Neuron (in vitro differentiated cells): Measurements from ENCODE around the gene MPHOSPH9.
"Not testable (repeated sequence)": the region's sequence is repeated elsewhere in the genome, so short reads cannot be mapped to it uniquely, and the experiment has no call there.

Experiments
- H2AFZ ChIP-seq: one replicate; pipeline ENCODE4 v1.6.1; 2013; ENCODE audit warnings: low read depth, mild to moderate bottlenecking, inconsistent platforms, low read length, moderate library complexity
- H3K27me3 ChIP-seq: one replicate; pipeline ENCODE4 v1.6.1; 2013; ENCODE audit warnings: low read length; ENCODE audit not compliant: insufficient read depth
- H3K36me3 ChIP-seq: one replicate; pipeline ENCODE4 v1.6.1; 2013; ENCODE audit warnings: low read length; ENCODE audit not compliant: insufficient read depth
- H3K4me1 ChIP-seq: one replicate; pipeline ENCODE4 v1.6.1; 2013; ENCODE audit warnings: low read length; ENCODE audit not compliant: insufficient read depth
- H3K4me3 ChIP-seq: 2 replicates; pipeline ENCODE4 v1.5.1; 2013; ENCODE audit warnings: mild to moderate bottlenecking, low read length, moderate library complexity
- H3K9me3 ChIP-seq: one replicate; pipeline ENCODE4 v1.6.1; 2013; ENCODE audit warnings: low read length

The MPHOSPH9 gene

DNA sequence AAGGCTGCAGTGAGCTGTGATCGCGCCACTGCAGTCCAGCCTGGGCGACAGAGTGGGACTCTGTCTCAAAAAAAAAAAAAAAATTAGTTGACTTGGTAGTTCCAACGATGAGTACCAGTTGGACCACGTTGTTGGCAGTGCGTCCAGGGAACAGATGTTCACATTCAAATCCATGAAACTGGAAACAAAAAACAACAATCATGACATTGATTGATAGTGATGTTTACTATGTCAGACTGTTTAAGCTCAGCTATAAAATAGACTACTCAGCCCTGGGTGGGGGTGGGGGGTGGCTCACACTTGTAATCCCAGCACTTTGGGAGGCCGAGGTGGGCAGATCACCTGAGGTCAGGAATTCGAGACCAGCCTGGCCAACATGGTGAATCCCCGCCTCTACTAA lies 19.4 kb upstream of the MPHOSPH9 start:
- peaks cover 38% of the 10 kb centered on the region for H3K36me3 ChIP-seq
- H2AFZ ChIP-seq, H3K9me3 ChIP-seq, H3K4me3 ChIP-seq, H3K27me3 ChIP-seq, H3K4me1 ChIP-seq: not testable (repeated sequence)

GRCh38 chr12:123251403-123252076 lies 18.6 kb upstream of the MPHOSPH9 start:
- H3K4me3 ChIP-seq = no peak overlapping the region
- H3K27me3 ChIP-seq = no peaks in the 10 kb centered on the region
- H3K36me3 ChIP-seq = peaks cover 32% of the 10 kb centered on the region
- H2AFZ ChIP-seq = no peak overlapping the region
- peaks cover 8% of the 10 kb centered on the region for H3K9me3 ChIP-seq
- no peaks in the 10 kb centered on the region for H3K4me1 ChIP-seq

- no peaks in the 10 kb centered on the region for H3K4me1 ChIP-seq
- H3K4me3 ChIP-seq = no peak overlapping the region
- no peaks in the 10 kb centered on the region for H3K27me3 ChIP-seq
- H3K9me3 ChIP-seq = peaks cover 10% of the 10 kb centered on the region
- H2AFZ ChIP-seq = no peak overlapping the region
- peaks cover 25% of the 10 kb centered on the region for H3K36me3 ChIP-seq
Measured at GRCh38 chr12:123250471-123251383, 17.8 kb upstream of the MPHOSPH9 start.

DNA sequence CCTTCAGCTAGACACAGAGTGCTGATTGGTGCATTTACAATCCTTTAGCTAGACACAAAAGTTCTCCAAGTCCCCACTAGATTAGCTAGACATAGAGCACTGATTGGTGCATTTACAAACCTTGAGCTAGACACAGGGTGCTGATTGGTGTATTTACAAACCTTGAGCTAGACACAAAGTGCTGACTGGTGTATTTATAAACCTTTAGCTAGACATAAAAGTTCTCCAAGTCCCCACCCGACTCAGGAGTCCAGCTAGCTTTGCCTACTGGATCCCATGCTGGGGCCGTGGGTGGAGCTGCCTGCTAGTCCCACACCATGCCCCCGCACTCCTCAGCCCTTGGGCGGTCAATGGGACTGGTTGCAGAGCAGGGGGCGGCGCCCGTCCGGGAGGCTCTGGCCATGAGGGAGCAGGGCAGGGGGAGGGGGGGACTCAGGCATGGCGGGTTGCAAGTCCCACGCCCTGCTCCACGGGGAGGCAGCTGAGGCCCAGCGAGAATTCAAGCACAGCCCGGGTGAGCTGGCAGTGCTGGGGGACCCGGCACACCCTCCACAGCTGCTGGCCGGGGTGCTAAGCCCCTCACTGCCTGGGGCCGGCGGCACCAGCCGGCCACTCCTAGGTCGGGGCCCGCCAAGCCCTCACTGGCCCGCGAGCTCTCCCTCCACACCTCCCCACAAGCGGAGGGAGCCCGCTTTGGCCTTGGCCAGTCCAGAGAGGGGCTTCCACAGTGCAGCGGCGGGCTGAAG lies 16.2 kb upstream of the MPHOSPH9 start:
- not testable (repeated sequence) for H3K4me3 ChIP-seq, H3K4me1 ChIP-seq, H2AFZ ChIP-seq, H3K27me3 ChIP-seq
- Histone ChIP-seq H3K36me3 (peaks cover 16% of the 10 kb centered on the region), H3K9me3 (peaks cover 11% of the 10 kb centered on the region)

DNA sequence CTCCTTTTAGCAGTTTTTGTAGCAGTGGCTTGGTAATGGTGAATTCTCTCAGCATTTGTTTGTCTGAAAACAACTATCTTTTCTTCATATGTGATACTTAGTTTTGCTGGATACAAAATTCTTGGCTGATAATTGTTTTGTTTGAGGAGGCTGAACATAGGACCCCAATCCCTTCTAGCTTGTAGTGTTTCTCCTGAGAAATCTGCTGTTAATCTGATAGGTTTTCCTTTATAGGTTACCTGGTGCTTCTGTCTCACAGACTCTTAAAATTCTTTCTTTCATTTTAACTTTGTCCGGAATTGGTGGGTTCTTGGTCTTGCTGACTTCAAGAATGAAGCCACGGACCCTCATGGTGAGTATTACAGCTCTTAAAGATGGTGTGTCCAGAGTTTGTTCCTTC lies 15.2 kb upstream of the MPHOSPH9 start:
- not testable (repeated sequence) for H3K4me3 ChIP-seq, H3K27me3 ChIP-seq, H3K36me3 ChIP-seq, H2AFZ ChIP-seq, H3K4me1 ChIP-seq
- peaks cover 11% of the 10 kb centered on the region for H3K9me3 ChIP-seq

DNA sequence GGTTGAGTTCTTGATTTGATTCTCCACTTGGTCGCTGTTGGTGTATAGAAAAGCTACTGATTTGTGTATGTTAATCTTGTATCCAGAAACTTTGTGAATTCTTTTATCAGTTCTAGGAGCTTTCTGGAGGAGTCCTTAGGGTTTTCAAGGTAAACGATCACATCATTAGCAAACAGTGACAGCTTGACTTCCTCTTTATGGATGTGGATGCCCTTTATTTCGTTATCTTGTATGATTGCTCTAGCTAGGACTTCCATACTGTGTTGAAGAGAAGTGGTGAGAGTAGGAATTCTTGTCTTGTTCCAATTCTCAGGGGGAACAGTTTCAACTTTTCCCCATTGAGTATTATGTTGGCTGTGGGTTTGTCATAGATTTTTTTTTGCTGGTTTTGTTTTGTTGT lies 12.7 kb upstream of the MPHOSPH9 start:
- H3K36me3 ChIP-seq = peaks cover 9% of the 10 kb centered on the region
- H3K9me3 ChIP-seq = peaks cover 11% of the 10 kb centered on the region
- H3K27me3 ChIP-seq = no peaks in the 10 kb centered on the region
- no peak overlapping the region for H3K4me3 ChIP-seq
- H2AFZ ChIP-seq = no peak overlapping the region
- H3K4me1 ChIP-seq = peaks cover 6% of the 10 kb centered on the region

DNA sequence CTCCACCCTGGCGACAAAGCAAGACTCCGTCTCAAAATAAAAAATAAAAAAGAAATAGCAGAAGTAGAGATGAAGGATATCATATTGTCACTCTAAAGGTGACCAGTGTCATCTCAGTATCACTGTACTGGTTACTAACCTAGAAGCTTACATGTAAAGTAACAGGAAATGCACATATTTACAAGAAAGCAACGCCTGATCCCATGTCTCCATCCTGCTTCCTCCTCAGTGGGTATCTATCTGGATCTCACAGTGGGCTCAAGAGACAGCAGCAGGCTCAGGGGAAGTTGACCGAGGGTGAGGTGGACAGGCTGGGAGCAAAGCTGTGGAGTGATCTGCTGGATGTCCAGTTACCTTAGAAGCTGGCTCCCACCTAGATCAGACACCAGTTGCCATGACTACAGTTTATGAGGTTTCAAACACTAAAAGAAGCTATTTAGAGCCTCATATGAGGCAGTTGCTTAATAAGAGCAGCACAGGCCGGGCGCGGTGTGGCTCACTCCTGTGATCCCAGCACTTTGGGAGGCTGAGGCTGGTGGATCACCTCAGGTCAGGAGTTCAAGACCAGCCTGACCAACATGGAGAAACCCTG lies 10.8 kb upstream of the MPHOSPH9 start:
- Histone ChIP-seq H3K4me3 (no peak overlapping the region), H3K9me3 (peaks cover 5% of the 10 kb centered on the region), H3K4me1 (peaks cover 6% of the 10 kb centered on the region), H3K27me3 (no peaks in the 10 kb centered on the region), H2AFZ (no peak overlapping the region), H3K36me3 (peaks cover 11% of the 10 kb centered on the region)

- H2AFZ ChIP-seq = no peak overlapping the region
- H3K4me3 ChIP-seq = no peak overlapping the region
- peaks cover 11% of the 10 kb centered on the region for H3K36me3 ChIP-seq
- H3K9me3 ChIP-seq = peaks cover 2% of the 10 kb centered on the region
- peaks cover 6% of the 10 kb centered on the region for H3K4me1 ChIP-seq
- H3K27me3 ChIP-seq = no peaks in the 10 kb centered on the region
Measured at GRCh38 chr12:123242116-123242904, 9.4 kb upstream of the MPHOSPH9 start.

DNA sequence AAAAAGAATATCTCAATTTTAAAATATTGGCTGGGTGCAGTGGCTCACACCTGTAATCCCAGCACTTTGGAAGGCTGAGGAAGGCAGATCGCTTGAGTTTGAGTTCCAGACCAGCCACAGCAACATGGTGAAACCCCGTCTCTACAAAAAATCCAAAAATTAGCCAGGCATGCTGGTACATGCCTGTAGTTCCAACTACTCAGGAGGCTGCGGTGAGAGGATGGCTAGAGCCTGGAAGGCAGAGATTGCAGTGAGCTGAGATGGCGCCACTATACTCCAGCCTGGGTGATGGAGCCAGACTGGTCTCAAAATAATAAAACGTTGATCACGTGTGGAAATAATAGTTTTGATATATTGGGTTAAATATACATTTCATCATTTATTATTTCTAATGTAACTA lies 6.0 kb upstream of the MPHOSPH9 start:
- H3K9me3 ChIP-seq = no peaks in the 10 kb centered on the region
- peaks cover 9% of the 10 kb centered on the region for H3K4me1 ChIP-seq
- H3K27me3 ChIP-seq = no peaks in the 10 kb centered on the region
- H3K36me3 ChIP-seq = peaks cover 9% of the 10 kb centered on the region
- no peak overlapping the region for H3K4me3 ChIP-seq
- no peak overlapping the region for H2AFZ ChIP-seq

DNA sequence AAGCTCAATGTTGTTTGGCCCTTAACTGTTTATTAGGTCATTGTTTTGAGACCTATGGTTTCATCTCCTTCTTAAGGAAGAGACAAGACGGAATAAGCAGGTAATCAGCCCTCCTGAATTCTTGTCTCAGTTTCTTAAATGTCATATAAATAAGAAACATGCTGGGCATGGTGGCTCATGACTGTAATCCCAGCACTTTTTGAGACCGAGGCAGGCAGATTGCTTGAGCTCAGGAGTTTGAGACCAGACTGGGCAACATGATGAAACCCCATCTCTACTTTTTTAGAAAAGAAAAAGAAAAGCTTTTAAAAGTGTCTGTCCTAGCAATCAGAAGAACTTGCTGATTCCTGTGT lies 5.4 kb upstream of the MPHOSPH9 start:
- no peaks in the 10 kb centered on the region for H3K9me3 ChIP-seq
- no peak overlapping the region for H2AFZ ChIP-seq
- H3K36me3 ChIP-seq = peaks cover 9% of the 10 kb centered on the region
- no peak overlapping the region for H3K4me3 ChIP-seq
- H3K27me3 ChIP-seq = no peaks in the 10 kb centered on the region
- H3K4me1 ChIP-seq = peaks cover 14% of the 10 kb centered on the region

GRCh38 chr12:123237646-123238329 lies 4.8 kb upstream of the MPHOSPH9 start:
- peaks cover 9% of the 10 kb centered on the region for H3K36me3 ChIP-seq
- no peak overlapping the region for H3K4me3 ChIP-seq
- no peaks in the 10 kb centered on the region for H3K27me3 ChIP-seq
- H3K9me3 ChIP-seq = no peaks in the 10 kb centered on the region
- H3K4me1 ChIP-seq = peaks cover 13% of the 10 kb centered on the region
- no peak overlapping the region for H2AFZ ChIP-seq
